Stimulated activated naive CD8-positive, alpha-beta T cell treated with anti-CD3 and anti-CD28 coated beads, Interleukin-15, Interleukin-2, amounts not matched to agents 100 ng/mL and 50 ng/mL, for 24 hours (primary cell): ENCODE results near the gene GSTO2.

Experiments
- H3K27ac Mint-ChIP-seq: one replicate; pipeline ENCODE4 v1.8.0; 2021; ENCODE audit warnings: mild to moderate bottlenecking, mixed read lengths
- H3K27me3 Mint-ChIP-seq: one replicate; pipeline ENCODE4 v1.8.0; 2021; ENCODE audit warnings: mixed read lengths
- H3K36me3 Mint-ChIP-seq: one replicate; pipeline ENCODE4 v1.8.0; 2021; ENCODE audit warnings: low read depth, mixed read lengths
- H3K4me1 Mint-ChIP-seq: one replicate; pipeline ENCODE4 v1.8.0; 2021; ENCODE audit warnings: low read depth, mixed read lengths
- H3K4me3 Mint-ChIP-seq: one replicate; pipeline ENCODE4 v1.8.0; 2021; ENCODE audit warnings: mild to moderate bottlenecking, mixed read lengths
- H3K9me3 Mint-ChIP-seq: one replicate; pipeline ENCODE4 v1.8.0; 2021; ENCODE audit warnings: mixed read lengths

The GSTO2 gene

DNA sequence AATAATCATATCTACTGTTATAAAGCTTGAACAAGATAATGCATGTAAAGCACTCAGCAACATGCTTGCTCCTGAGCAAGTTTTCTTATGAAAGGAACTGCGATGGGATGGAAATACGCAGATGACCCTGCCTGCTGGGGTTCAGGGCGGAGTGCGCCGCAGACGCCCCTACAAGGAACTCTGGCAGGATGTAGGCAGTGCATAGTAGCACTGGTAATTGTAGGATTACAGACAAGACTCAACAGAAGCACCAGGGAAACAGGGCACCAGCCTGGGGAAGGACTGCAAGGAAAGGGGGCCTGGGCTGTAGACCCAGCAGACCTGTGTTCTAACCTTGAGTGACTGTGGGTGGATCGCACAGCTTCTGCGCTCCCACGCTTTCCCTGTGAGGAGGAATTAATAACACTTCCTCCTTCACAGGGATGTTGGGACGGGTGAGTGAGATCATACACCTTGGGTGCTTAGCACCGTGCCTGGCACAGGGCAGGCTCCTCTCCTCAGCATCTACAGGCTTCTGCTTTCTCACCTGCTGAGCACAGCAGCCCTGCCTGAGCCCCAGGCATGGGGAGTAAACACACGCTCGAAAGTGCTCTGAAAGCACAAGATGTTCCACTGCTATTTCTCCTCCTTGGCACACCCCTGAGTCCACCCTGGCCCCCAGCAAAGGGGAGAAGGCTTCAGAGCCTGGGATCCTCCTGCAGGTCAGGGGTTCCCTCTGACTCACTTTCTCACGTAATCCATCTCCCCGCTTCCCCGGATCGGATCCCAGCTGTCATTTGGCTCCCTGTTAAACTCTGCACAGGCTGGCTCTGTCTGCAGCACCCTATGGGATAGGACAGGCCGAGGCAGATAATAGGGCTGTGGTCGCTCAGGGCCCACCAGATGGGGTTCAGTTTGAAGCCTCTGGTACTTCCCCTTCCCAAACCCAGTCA is 50.1 kb downstream of the GSTO2 start:
- H3K27ac Mint-ChIP-seq = peak overlapping the region; percentile 45
- H3K4me3 Mint-ChIP-seq = no peak overlapping the region
- H3K27me3 Mint-ChIP-seq = no peaks in the 10 kb centered on the region
- H3K36me3 Mint-ChIP-seq = peaks cover 27% of the 10 kb centered on the region
- peaks cover 69% of the 10 kb centered on the region for H3K4me1 Mint-ChIP-seq
- H3K9me3 Mint-ChIP-seq = no peaks in the 10 kb centered on the region

DNA sequence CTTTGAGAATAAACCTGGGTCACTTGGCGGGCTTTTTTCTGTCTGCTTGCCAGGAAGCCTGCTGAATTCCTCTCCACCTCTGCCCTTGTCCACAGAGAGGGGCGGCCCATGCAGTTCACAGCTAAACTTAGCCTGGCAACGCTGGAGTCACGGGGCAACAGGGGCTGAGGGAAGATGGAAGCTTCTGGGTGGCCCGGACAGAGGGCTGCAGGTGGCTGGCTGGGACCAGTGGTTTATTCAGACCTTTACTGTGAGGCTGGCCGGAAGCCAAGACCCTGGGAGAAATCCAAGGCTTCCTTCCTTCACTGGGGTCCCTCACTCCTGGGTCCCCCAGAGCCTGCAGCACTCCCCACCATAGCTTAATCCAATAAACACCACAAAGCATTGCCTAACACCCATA is 52.2 kb downstream of the GSTO2 start:
- Mint-ChIP-seq H3K27ac (no peak overlapping the region), H3K27me3 (no peaks in the 10 kb centered on the region), H3K4me1 (peaks cover 91% of the 10 kb centered on the region), H3K4me3 (no peak overlapping the region), H3K36me3 (peaks cover 23% of the 10 kb centered on the region), H3K9me3 (no peaks in the 10 kb centered on the region)

DNA sequence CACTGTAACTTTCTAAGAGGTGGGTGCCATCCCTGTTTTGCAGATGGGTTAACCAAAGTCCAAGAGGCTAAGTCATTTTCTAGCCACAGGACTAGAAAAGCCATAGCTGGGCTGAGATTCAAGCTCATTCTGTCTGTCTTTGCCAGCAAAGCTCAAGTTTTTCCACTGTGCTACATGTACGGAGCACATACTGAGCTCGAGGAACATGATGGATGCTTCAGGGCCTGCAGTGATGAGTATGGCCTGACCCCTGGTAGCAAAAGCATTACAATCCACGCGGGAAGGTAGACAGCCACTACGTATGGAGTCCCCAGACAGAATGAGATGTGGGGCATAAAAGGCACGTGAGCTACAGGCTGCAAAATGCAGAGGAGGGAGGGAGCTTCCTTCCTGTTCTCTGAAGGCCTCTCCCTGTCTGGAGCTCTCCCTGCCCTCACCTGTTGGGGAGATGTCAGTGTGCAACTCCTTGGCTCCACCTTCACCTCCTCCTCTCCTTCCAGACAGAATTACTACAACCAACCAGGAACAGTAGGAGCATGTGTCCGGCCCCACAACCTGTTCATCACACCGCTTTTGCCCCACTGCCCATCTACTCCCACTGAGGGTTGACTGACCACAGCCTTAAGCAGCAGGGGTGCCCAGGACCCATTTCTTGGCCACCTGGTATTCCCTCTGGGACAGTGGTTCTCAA is 52.9 kb downstream of the GSTO2 start:
- Mint-ChIP-seq H3K9me3 (no peaks in the 10 kb centered on the region), H3K4me1 (peaks cover 97% of the 10 kb centered on the region), H3K36me3 (peaks cover 22% of the 10 kb centered on the region), H3K4me3 (peak overlapping the region; percentile 41), H3K27ac (peak overlapping the region; percentile 77), H3K27me3 (no peaks in the 10 kb centered on the region)

DNA sequence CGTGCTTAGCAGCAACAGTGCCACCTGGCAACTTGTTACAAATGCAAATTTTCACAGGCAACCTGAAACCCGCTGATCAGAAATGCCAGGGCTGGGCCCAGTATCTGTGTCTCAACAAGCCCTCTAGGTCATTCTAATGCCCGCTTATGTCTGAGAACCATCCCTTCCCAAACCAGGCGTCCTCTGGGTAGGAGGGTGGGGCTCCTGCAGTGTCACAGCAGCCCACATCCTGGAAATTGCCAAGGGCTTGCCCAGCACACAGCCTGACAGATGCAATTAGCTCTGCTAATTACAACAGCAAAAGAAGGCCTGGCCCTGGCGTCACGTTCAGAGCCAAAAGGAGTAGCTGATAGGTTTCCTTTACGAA is 53.4 kb downstream of the GSTO2 start:
- Mint-ChIP-seq H3K36me3 (peaks cover 25% of the 10 kb centered on the region), H3K27me3 (no peaks in the 10 kb centered on the region), H3K9me3 (no peaks in the 10 kb centered on the region), H3K27ac (peak overlapping the region; percentile 77), H3K4me1 (peaks cover 99% of the 10 kb centered on the region), H3K4me3 (peak overlapping the region; percentile 41)

DNA sequence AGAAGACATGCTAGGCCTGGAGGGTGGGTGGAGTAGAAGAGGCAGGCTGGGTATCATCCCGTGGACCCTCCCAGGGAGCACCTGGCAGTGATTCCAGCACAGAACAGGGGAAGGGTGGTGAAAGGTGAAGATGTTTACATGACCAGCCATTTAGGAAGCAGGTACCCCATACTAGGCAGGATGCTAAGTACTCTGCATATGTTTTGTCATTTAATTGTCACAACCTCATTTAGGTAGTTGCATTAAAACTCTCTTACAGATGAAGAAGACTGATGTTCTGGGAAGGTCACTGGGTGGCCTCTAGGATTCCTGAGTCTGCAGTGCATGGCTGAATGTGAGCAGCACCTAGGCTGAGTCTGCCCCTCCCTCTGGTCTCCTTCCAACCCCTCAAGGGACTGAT is 54.1 kb downstream of the GSTO2 start:
- Mint-ChIP-seq H3K36me3 (peaks cover 26% of the 10 kb centered on the region), H3K4me3 (peak overlapping the region; percentile 41), H3K27me3 (no peaks in the 10 kb centered on the region)

DNA sequence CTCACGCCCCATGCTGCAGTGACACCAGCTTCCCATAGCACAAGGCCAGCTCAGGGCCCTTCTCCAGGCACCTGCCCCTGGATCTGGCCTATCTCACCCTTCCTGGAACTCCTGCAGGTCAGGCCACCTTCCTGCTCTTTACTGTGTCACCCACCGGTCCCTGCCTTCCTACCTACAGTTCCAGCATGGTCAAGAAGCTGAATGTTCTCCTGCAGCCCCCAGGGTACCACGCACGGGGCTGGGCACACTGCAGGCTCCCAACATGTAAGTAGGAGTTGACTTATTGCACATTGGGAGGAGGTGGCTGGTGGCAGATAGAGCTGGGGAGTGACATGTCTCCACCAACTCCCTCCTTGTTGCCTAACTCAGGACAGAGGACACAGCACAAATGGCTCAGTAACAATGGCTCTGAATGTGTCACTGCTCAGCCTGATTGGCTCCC is 54.8 kb downstream of the GSTO2 start:
- H3K36me3 Mint-ChIP-seq = peaks cover 21% of the 10 kb centered on the region
- H3K4me3 Mint-ChIP-seq = peak overlapping the region; percentile 43
- peaks cover 99% of the 10 kb centered on the region for H3K4me1 Mint-ChIP-seq
- H3K9me3 Mint-ChIP-seq = no peaks in the 10 kb centered on the region
- peak overlapping the region; percentile 86 for H3K27ac Mint-ChIP-seq
- no peaks in the 10 kb centered on the region for H3K27me3 Mint-ChIP-seq

More for the DNA sequence above, 54.1 kb downstream of the GSTO2 start:
- H3K9me3 Mint-ChIP-seq = no peaks in the 10 kb centered on the region
- peak overlapping the region; percentile 77 for H3K27ac Mint-ChIP-seq
- H3K4me1 Mint-ChIP-seq = peaks cover 99% of the 10 kb centered on the region

DNA sequence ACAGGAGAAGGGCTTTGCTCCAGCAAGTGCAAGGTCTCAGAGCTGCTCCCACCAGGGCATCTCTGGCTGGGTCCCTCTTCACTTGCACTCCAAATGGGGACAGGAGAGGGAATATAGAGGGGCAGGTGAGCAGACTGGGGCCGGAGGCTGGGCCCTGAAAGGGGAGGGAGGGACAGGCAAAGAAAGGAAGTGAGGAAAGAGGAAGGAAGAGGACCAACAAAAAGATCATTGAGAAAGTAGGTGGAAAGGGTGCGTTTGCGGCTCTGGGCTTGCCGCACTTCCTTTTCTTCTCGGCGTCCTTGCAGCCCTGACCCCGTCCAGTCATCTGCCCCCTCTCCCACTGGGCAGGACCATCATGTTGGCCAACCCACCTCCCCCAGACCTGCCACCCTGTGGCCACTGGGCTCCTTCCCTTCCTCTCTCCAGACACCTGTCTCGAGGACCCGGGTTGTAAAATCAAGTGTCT is 55.3 kb downstream of the GSTO2 start:
- no peaks in the 10 kb centered on the region for H3K9me3 Mint-ChIP-seq
- peaks cover 99% of the 10 kb centered on the region for H3K4me1 Mint-ChIP-seq
- no peaks in the 10 kb centered on the region for H3K27me3 Mint-ChIP-seq
- peak overlapping the region; percentile 86 for H3K27ac Mint-ChIP-seq
- peak overlapping the region; percentile 43 for H3K4me3 Mint-ChIP-seq
- H3K36me3 Mint-ChIP-seq = peaks cover 20% of the 10 kb centered on the region

DNA sequence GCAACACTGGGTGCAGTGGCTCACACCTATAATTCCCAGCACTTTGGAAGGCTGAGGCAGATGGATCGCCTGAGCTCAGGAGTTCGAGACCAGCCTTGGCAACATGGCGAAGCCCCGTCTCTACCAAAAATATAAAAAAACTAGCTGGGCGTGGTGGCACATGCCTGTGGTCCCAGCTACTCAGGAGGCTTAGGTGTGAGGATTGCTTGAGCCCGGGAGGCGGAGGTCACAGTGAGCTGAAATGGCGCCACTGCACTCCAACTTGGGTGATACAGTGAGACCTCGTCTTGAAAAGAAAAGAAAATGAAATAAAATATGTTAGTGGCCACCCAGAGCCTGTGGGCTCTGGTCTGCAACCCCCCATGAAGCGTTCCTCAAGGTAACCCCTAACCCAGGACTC is 55.9 kb downstream of the GSTO2 start:
- H3K36me3 Mint-ChIP-seq = peaks cover 20% of the 10 kb centered on the region
- H3K4me3 Mint-ChIP-seq = peak overlapping the region; percentile 43
- H3K4me1 Mint-ChIP-seq = peaks cover 99% of the 10 kb centered on the region
- H3K27me3 Mint-ChIP-seq = no peaks in the 10 kb centered on the region
- no peaks in the 10 kb centered on the region for H3K9me3 Mint-ChIP-seq
- H3K27ac Mint-ChIP-seq = peak overlapping the region; percentile 86

DNA sequence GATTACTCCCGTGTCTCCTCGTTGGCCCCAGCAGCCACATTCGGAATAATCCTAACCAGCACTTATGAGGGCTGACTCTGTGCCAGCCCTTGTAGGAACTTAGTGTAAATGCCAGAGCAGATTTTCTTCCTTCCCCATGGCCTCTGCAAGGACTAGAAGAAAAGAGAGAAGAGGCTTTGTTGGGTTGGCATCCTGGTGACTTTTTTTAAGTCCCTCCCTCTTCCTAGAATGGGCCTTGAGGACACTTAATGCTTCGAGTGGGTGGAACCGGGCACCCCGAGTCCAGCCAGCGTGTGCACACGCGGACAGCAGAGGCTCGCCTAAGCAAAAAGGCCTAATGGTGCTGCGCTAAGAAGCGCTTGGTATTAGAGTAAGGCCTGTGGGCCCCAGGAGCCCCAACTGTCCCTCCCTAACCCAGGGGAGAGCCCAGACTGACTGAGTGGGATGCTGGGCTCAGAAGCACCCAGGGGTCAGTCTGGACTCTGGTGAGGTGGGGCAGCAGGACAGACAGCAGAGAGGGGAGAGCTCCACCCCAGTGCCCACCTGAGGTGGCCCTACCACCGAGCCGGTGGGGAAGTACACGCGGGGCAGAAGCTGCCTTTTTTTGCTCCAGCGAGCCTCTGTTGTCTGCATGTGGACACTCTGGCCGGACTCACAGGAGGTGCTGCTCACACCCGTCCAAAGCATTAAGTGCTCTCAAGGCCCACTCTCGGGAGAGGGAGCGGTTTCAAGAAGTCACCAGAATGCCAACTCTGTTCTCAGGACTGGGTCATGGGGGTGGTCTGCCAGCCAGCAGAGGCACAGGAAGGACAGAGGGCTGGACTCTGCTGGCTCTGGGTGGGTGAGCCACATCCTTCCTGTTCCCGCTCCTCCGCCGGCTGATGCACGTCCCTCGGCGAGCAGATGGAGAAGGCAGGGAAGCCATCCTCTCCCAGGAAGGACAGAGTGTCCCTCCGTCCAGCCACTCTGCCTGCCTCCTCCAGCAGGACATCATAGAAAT is 56.8 kb downstream of the GSTO2 start:
- peak overlapping the region; percentile 79 for H3K4me3 Mint-ChIP-seq
- peaks cover 22% of the 10 kb centered on the region for H3K36me3 Mint-ChIP-seq
- no peaks in the 10 kb centered on the region for H3K9me3 Mint-ChIP-seq
- no peaks in the 10 kb centered on the region for H3K27me3 Mint-ChIP-seq
- H3K4me1 Mint-ChIP-seq = peaks cover 99% of the 10 kb centered on the region
- H3K27ac Mint-ChIP-seq = peak overlapping the region; percentile 94

DNA sequence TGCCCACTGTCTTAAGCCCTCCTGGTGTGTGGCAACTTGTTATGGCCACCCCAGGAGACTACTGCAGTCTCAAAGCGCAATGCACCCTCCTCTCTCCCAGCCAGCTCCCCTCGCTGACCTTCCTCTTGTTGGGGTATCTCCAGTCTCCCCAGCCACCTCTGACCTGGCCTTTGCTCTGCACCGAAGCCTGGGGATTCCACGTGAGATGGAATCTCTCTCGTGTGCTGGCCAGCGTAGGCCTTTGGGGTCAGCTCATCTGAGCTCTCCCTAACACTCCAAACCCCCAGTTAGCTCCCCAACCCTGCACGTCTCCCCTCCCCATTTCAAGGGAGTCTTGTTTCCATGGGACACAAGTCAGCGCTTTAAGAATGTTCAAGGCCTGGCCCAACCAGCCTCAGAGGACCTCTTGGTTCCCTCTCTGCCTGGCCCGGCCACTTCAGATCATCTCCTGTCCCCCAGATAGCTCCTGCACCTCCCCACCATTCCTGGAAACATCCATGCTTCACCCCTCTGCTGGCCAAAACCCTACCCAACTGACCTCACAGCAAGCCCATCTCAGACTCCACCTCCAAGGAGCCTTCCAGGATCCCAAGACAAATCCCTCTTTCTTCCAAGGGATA is 58.1 kb downstream of the GSTO2 start:
- H3K4me3 Mint-ChIP-seq = peak overlapping the region; percentile 79

DNA sequence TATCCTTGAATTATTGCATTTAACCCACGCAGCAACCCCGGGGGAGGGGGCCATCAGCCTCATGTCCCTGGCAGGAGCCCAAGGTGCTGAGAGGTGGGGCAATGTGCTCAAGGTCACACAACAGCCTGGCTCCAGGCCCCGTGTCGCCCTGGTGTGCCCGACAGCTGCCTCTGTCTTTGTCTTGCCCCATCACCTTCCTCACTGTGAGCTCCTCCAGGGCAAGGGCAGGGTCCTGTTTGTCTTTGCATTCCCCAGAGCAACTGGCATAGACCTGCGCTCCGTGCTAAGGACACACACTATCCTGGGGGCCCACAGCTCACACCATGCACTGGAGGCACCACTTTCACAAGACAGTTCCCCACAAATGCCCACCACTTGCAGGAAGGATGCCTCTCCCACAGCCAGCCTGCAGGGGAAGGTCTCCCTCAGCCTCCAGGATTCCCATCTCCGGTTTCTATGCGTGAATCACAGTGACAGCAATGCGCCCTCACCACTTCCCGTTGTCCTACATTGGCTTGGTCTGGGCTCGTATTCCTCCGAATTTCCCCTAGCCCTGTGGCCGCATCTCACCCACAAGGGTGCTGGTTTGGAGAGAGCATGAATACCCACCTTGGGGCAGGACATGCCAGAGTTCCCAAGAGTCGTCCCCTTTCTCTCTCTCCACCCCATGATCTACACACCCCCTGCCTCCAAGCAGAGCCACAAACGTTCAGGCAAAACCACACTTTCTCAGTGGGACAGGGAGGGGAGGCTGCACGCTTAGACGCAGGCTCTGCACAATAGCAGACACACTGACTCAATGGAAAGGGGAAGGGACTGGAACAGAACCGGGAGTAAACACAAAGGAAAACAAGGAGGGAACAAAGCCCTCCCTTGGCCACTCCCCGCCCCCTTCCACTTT is 59.0 kb downstream of the GSTO2 start:
- Mint-ChIP-seq H3K27ac (peak overlapping the region; percentile 94), H3K9me3 (no peaks in the 10 kb centered on the region), H3K36me3 (peaks cover 33% of the 10 kb centered on the region), H3K4me3 (peak overlapping the region; percentile 79), H3K27me3 (no peaks in the 10 kb centered on the region), H3K4me1 (peaks cover 99% of the 10 kb centered on the region)

More for the DNA sequence above, 58.1 kb downstream of the GSTO2 start:
- H3K27ac Mint-ChIP-seq = peak overlapping the region; percentile 94
- H3K4me1 Mint-ChIP-seq = peaks cover 100% of the 10 kb centered on the region
- H3K27me3 Mint-ChIP-seq = no peaks in the 10 kb centered on the region
- no peaks in the 10 kb centered on the region for H3K9me3 Mint-ChIP-seq
- H3K36me3 Mint-ChIP-seq = peaks cover 28% of the 10 kb centered on the region

DNA sequence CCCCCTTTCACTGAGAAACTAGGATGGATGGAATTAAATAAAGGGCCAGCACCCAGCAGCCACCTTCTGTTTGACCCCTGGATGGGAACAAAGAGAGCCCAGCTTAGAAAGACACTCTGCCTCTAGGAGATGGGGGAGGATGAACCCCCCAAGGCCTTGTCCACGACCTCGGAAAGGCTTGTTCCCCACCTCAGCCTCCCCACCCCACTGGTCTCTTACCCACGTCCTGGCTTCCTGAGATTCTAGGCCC is 59.6 kb downstream of the GSTO2 start:
- no peaks in the 10 kb centered on the region for H3K27me3 Mint-ChIP-seq
- H3K27ac Mint-ChIP-seq = peak overlapping the region; percentile 94
- H3K4me3 Mint-ChIP-seq = peak overlapping the region; percentile 79
- peaks cover 39% of the 10 kb centered on the region for H3K36me3 Mint-ChIP-seq
- peaks cover 99% of the 10 kb centered on the region for H3K4me1 Mint-ChIP-seq
- no peaks in the 10 kb centered on the region for H3K9me3 Mint-ChIP-seq

DNA sequence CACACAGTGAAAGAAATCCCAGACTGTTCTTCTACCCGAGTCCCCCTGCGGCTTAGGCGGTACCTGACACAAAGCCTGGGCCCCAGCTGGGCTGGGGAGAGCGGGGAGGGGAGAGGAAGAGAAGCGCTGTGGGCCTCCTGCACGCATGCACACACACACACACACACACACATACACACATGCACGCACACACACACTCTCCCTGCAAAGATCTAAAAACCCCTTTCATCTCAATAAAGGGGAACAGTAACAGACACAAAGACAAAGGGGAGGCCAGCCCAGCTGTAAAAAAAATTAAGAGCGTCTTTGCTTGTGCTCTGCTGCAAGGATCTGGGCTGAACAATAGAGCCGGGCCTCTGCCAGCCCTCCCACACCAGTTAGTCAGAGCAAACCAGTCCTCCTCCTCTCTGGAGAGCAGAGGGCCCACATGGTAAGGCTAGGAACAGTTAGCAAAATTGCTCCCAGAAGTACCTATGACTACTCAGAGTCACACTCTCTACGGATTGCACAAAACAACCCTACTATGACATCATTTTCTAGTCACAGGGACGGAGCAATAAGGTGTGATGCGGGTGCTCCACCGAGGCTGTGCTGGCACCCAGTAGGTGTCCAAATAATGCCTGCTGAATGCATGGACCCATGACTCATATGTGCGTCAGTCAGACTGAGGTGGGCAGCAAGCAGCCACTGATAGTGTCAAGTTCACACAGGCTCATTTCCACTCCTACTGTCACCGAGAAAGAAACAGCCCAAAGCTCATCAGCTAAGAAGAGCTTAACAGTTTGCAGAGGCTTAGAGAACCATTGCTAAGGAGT is 60.1 kb downstream of the GSTO2 start:
- Mint-ChIP-seq H3K27me3 (no peaks in the 10 kb centered on the region), H3K27ac (peak overlapping the region; percentile 94), H3K9me3 (no peaks in the 10 kb centered on the region), H3K4me1 (peaks cover 99% of the 10 kb centered on the region), H3K36me3 (peaks cover 39% of the 10 kb centered on the region), H3K4me3 (peak overlapping the region; percentile 79)
